HG03442 (cell line): Measurements from ENCODE around the gene HSPBP1.
"Not testable (repeated sequence)": the region's sequence is repeated elsewhere in the genome, so short reads cannot be mapped to it uniquely, and the experiment has no call there.

Experiments used
- ATAC-seq: cut with Tn5 transposase; IDR thresholded peaks from one replicate; pipeline ENCODE4 v1.9.1; 2021; ENCODE audit warnings: mild to moderate bottlenecking, moderate library complexity; ENCODE audit not compliant: unreplicated experiment

Gene HSPBP1

DNA sequence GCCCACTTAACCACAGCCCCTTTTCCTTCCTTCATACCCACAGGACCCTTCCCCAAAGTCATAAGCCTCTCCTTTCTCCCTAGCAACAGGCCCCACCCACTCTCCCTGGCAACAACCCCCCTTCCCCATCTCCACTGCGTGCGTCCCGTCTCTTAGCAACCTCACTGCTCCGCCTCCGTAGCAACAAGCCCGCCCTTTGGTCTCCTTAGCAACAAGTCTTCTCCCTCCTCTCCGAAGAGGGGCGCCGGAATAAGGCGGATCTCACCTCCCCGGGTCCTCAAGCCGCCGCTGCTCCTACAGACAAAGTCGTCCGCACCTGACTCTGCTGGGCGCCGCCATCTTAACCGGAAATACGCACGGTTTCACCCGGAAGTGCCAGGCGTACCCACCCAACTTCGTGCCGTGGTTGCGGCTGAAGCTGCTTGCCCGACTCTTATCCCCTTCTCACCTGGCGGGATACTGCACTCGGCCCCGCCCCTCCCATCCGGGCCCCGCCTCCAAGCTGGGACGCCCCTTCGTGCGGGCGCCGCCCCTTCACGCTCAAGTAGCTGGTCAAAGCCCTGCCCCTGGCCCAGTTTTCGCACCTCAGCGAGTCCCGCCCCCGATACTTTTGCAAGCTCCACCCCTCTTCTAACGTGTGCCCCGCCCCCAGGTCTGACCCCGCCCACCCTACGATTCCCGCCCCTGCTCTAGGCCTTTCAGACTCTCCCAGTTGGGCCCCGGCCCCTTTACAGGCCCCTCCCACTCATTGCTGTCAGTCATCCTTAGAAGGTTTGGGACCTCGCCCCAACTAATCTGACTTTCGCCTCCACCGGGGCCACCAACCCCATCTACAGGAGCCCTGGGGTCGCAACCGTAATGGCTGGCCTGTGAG lies at the start of gene HSPBP1:
TSS of gene HSPBP1 (minus strand) at position 341 of the 874 bp plus-strand sequence. CDS start 502 bp downstream, outside the sequence.
- ATAC-seq = peak; percentile 68

DNA sequence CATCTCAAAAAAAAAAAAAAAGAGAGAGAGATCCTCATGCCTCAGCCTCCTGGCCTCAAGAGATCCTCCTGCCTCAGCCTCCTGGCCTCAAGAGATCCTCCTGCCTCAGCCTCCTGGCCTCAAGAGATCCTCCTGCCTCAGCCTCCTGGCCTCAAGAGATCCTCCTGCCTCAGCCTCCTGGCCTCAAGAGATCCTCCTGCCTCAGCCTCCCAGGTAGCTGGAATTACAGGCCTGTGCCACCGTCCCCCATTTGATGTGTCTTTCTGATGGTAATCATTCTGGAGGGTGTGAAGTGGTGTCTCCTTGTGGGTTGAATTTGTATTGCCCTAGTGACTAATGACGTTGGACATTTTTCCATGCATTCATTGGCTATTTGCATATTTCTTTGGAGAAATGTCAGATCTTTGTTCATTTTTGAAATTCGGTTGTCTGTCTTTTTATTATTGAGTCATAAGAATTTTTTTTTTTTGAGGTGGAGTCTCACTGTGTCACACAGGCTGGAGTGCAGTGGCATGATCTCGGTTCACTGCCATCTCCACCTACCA lies 48.9 kb upstream of the HSPBP1 start:
- ATAC-seq = not testable (repeated sequence)

DNA sequence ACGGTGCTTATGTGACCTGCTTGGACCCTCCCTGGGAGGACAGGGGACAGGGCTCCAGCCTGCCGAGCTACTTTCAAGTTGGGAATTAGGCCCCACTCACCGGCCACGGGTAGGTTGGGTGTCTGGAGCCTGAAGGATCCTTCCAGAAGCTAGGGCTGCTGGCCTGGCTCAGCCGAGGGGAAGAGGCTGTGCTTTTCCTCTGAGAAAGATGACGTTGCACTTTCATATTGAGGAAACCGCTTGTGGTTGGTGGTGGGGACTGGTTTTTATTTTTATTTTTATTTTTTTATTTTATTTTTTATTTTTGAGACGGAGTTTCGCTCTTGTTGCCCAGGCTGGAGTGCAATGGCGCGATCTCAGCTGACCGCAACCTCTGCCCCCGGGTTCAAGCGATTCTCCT lies 45.3 kb upstream of the HSPBP1 start, which contains the start of gene TMEM150B:
TSS of gene TMEM150B (minus strand) at position 170 of the 400 bp plus-strand sequence. CDS start 4,305 bp downstream, outside the sequence.
- no peak for ATAC-seq

DNA sequence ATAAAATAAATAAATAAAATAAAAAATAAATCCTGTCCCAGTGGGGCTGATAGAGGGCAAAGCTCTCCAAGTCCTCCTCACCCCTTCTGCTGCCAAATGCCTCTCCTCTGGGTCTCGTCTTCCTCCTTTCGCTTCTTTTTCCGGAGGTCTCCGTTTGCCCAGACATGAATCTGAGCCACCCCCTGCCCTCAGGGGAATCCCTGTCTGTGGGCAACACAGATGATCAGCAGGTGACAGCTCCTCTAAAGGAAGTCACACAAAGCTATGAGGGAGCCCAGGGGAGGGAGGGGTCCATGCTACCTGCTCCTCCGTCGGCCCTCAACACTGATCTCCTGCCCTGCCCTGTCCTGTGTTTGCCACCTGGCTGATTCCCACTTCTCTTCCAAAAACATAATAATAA lies 44.8 kb upstream of the HSPBP1 start:
- no peak for ATAC-seq

GRCh38 chr19:55322204-55322885 lies 42.4 kb upstream of the HSPBP1 start:
- ATAC-seq = no peak

GRCh38 chr19:55321466-55322137 lies 41.7 kb upstream of the HSPBP1 start:
- ATAC-seq = no peak

DNA sequence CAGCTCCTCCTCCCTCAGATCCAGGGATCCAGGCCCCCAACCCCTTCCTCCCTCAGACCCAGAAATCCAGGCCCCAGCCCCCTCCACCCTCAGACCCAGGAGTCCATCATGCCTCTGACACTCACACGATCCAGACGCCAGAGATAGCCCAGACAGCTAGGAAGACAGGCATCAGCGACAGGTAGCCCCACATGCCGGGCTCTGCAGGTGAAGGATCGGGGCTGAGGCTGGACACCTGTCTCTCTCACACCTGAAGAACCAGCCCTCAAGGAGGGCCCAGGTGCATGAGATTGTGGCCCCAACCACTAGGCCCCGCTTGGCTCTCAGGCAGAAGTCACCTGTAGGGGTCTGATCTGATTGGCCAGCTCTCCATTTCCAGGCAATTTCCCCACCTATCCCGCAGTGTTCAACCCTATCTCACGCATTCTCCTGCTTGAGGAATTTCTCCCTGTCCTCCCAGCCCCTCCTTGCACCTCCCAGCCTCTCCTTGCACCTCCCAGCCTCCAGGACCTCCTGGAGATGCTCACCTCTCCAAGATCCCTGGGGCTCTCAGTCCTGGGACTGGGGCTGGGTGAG lies 41.0 kb upstream of the HSPBP1 start:
- no peak for ATAC-seq

- no peak for ATAC-seq
Measured at GRCh38 chr19:55319785-55320184, 39.9 kb upstream of the HSPBP1 start.

- no peak for ATAC-seq
Measured at GRCh38 chr19:55316646-55317045, 36.7 kb upstream of the HSPBP1 start.

DNA sequence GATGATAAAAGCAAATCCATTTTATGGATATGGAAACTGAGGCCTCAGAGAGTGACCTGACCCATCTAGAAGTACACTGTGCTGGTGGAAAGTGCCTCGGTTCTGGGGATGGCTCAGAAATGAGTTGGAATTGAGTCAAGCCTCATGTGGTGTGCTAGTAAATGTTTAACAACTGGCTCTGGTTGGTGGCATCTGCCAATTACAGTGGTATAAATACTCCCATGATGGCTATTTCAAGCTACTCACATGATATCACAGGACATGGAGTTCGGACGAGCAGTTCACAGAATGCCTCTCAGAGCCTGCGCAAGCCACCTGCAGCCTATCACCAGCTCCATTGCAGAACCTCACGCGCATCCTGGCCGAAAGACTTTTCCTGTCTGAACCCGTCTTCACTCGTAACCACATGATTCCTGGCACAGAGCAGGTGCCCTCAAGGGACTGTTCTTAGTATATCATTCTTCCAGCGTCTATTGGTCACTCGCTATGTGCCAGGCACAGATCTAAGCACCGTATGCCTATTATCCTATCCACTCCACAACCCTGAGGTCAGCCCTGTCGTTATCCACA lies 36.1 kb upstream of the HSPBP1 start:
- no peak for ATAC-seq

DNA sequence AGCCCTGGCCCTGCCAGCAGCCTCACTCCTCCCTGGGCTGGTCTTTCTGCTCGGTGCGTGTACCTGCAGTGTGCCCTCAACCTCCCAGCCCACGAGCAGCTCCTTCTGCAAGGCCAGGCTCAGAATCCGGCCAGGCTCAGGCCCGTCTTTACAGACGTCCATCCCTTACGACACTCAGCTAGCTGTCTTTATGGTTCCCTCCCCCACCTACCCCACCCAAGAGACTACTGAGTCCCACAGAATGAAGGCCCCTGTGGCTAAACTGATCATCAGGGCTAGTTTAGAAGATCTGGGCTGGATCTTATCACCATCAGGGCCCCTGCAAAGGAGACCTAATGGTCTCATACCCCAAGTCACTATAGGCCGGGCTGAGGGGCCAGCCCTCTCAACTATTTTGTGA lies 34.5 kb upstream of the HSPBP1 start:
- no peak for ATAC-seq

- ATAC-seq = no peak
Measured at GRCh38 chr19:55312621-55313512, 33.0 kb upstream of the HSPBP1 start.

DNA sequence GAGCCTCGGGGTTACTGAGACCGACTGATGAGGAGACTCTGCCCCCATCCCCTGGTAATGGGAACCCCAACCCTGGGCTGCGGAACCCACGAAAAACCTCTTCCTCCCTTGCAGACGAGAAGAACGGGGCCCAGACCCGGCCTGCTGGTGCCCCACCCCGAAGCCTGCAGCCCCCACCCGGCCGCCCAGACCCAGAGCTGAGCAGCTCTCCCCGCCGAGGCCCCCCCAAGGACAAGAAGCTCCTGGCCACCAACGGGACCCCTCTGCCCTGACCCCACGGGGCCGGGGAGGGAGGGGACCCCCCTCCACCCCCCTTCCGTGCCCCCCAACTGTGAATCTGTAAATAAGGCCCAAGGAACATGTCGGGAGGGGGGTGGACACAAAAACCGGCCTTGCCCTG lies 31.9 kb upstream of the HSPBP1 start:
- ATAC-seq = no peak

GRCh38 chr19:55311397-55311796 lies 31.5 kb upstream of the HSPBP1 start:
- ATAC-seq = no peak

- ATAC-seq = no peak
Measured at GRCh38 chr19:55310498-55310897, 30.6 kb upstream of the HSPBP1 start.

- ATAC-seq = no peak
Measured at GRCh38 chr19:55309448-55309847, 29.5 kb upstream of the HSPBP1 start.

DNA sequence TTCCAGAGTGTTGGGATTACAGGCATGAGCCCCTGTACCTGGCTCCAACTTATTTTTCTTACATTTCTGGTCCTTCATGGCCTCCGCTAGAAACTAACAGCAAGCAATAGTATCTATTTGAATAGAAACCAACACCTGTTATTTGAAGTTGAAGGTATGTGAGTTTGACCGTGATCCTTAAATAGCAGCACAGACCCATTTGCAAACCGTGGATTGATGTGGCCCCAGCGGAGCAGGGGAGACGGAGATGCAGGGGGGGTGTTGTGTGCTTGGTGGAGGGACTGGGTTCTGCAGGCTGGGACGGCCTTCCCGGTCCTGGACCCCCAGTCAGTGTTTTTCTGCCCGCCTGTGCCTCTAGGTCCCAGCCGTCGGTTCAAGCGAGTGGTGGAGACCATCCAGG lies 28.4 kb upstream of the HSPBP1 start:
- ATAC-seq = no peak

DNA sequence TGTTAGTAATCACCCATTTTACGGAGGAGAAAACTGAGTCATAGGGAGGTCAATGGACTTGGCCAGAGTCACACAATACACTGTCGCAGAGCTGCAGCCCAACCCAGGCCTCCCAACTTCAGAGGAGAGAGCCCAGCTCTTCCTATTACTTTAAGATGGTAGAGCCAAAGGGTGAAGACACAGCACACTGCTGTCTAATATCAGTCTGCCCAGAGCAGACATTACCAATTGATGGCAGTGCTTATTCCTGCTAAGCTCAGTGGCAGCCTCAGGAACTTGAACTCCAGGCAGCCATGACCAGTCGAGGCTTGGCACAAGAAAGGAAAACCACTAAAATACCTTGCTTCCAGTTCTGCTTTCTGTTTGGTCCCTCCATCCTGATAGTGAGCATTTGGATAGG lies 26.8 kb upstream of the HSPBP1 start:
- ATAC-seq = no peak

GRCh38 chr19:55305983-55306562 lies 26.2 kb upstream of the HSPBP1 start:
- ATAC-seq = no peak
